HG02642 (cell line): Measurements from ENCODE around the gene PPP2R2C.

Experiments
- ATAC-seq: cut with Tn5 transposase; IDR thresholded peaks from one replicate; pipeline ENCODE4 v1.9.1; 2021; ENCODE audit warnings: mild to moderate bottlenecking; ENCODE audit not compliant: unreplicated experiment, poor library complexity

The PPP2R2C gene

DNA sequence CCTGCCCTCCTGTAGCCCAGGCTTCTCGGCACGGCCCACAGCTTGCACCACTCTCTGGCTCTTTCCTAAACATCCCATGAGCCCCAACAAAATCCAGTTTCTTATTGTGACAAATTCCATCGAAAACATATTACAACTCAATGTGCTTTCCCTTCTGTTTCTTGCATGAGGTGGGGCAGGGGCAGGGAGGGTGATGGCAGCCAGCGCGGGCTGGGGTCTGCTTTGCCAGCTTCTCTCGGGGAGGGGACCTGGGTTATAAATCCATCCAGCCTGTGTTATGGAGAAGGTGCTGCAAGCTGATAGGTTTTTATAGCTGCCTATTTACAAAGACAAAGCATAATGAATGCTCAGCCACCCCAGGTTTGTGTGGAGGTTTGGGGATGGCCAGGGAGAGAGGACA is 21.1 kb downstream of the PPP2R2C start:
- ATAC-seq = no peak

DNA sequence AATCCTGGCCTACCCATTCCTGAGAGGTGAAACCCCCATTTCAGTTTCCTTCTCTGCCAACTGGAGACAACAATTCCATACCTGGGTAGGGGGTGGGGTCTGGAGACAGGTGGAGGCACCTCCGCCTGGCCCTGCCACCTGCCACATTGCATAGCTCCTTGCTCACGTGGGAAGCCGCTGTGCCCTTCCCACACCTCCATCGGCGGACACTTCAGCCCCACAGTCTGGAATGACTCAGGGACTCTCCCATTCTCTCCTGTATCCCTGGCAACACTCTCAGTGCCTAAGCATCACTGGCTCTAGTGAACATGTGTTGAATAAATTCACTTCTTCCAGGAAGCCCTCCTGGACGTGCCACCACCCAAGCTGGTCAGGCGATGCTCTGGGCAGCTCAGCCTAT is 21.7 kb downstream of the PPP2R2C start:
- no peak for ATAC-seq

GRCh38 chr4:6449746-6450369 is 22.6 kb downstream of the PPP2R2C start:
- ATAC-seq = no peak

DNA sequence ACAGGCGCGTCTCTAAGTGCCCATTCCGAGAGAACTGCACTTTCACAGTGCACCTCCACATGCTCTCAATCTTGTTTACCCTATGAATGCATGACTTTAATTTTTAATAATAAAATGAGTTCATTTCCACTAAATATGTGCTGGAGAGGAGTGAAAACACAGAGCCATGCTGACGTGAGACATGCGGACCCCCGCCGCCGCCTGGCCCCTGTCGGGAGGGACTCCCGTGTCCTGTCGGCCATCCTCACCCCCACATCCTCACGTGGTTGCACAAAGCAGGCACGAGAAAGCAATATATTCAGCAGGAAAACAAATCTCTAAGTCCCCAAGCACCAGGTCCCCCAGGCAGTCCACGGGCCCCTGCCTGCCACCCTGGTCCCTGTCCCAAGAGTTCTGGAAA is 23.1 kb downstream of the PPP2R2C start:
- ATAC-seq = no peak

GRCh38 chr4:6448476-6449170 is 23.8 kb downstream of the PPP2R2C start:
- no peak for ATAC-seq

DNA sequence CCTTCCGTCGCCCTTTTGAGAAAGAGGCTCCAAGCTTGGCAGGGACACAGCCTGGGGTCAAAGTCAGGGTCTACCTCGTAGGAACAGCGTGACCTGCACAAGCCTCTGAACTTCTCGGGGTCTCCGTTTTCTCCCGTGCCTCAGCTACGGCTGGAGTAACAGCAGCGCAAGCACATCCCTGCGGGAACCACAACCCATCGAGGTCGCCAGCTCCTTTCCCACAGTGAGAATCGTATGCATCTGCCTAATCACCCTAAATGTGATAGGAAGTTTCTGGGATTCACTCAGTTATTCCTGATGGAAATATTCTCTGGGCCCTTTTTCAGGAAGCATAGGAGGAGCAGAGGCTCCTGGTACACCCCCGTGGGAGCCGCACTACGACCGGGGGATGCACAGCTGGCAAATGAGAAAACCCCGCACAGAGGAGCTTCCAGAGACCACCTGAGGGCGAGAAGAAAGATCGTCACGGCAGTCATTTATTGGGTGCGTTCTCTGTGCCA is 24.7 kb downstream of the PPP2R2C start:
- no peak for ATAC-seq

DNA sequence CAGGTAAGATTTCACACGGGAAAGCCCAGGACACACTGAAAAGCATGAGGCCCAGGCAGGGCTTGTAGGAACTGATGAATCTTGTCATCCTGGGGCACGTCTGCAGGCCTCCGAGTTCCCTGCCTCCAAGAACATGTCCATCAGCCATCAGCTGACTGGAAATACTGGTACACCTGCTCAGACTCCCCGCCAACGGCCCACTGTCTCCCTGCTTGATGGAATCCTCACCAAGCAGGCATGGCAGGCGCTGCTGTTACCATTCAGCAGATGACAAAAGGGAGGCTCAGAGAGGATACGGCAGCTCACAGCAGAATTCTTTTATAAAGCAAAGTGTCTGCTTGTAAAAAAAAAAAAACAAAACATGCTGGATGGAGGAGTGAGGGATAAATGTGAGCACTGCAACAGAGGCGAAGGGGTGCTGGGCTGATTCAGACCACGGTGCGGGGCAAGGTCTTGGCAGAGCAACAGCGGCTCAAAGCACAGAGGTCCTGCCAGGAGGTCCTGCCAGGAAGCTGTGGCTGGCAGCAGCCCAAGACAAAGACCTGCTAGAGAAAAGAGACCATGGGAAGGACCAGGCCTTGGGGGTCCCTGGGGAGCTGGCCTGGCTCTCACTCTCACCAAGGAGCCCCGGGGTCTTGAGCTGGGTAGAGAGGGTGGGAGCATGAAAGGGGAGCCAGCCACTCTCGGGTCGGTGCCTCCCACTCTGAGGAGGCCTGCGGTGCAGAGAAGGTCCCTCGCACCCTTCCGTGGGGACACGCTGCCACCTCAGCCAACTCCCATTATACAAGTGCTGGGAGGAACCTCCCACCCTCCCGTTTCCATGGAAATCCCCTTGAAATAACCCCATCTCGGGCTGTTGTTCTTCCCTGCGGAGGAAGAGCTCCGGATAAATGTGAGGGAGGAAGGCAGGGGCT is 25.6 kb downstream of the PPP2R2C start:
- ATAC-seq = no peak

- ATAC-seq = no peak
Measured at GRCh38 chr4:6446130-6446482, 26.3 kb downstream of the PPP2R2C start.

- ATAC-seq = no peak
Measured at GRCh38 chr4:6445403-6446129, 26.8 kb downstream of the PPP2R2C start.

GRCh38 chr4:6444582-6444981 is 27.8 kb downstream of the PPP2R2C start:
- ATAC-seq = no peak

GRCh38 chr4:6443035-6444023 is 29.1 kb downstream of the PPP2R2C start:
- no peak for ATAC-seq

GRCh38 chr4:6442555-6442954 is 29.9 kb downstream of the PPP2R2C start:
- ATAC-seq = no peak

DNA sequence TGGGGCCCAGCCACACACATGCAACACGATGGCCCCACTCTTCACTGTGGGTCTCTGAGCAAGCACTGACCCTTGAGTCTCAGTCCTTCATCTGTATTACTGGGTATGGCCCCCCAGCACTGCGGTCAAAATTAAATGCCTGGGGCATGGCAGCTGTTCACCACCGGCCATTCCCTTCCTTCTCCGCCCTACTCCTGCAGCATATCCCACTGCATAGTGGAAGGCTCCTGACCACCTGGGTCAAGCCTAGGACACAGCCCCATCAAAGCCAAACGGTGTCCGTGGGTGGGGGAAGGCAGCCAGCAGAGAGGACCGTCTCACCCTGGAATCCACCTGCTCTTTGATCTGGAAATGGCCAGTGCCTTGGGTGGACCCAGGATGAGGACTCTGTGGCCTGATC is 30.7 kb downstream of the PPP2R2C start:
- ATAC-seq = no peak

DNA sequence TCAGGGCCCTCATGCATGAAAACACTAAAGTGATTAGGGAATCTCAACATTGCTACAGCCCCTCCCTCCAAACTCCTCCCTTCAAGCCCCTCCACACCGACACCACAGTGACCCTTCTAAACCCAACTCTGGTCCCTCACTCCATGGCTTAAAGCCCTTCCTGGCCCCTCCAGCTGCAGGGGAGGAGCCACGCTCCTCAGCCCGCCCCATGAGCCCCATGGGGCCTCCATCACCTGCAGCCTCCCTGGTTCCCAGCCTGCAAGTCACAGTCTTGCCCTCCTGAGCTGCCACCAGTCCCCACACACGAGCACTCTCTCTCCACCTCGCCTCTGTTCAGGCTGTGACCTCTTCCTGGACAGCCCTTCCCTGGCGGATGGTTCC is 31.2 kb downstream of the PPP2R2C start:
- no peak for ATAC-seq

DNA sequence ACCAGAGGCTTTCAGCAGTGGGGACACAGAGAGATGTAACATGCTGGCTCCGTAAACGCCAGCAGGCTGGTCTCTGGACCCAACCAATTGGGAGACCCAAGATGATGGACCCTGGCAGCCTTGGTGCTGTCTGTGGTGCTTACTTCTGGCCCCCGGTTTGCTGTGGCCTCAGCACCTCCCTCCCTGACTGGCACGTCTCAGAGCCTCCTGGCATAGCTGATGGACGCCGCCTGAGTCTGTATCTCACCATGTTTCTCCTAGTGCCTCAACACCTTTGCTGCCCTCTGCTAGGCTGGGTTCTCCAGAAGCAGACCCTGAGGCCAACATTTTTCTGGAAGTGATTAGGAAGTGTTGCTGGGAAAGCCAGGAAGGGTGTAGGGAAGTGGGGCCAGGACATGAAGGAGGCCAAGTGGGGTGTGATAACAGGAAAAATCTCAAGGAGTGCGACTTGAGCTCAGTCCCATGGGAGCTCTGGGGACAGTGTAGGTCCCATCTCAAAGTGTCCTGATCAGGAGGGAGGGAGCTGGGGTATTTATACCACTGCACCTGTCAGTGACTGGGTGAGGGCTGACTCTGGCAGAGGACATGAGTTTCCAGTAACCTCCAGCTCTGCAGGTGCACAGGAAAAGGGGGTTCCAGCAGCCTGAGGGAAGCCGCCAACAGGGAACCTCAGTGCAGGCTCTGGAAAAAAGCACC is 31.8 kb downstream of the PPP2R2C start:
- ATAC-seq = no peak

DNA sequence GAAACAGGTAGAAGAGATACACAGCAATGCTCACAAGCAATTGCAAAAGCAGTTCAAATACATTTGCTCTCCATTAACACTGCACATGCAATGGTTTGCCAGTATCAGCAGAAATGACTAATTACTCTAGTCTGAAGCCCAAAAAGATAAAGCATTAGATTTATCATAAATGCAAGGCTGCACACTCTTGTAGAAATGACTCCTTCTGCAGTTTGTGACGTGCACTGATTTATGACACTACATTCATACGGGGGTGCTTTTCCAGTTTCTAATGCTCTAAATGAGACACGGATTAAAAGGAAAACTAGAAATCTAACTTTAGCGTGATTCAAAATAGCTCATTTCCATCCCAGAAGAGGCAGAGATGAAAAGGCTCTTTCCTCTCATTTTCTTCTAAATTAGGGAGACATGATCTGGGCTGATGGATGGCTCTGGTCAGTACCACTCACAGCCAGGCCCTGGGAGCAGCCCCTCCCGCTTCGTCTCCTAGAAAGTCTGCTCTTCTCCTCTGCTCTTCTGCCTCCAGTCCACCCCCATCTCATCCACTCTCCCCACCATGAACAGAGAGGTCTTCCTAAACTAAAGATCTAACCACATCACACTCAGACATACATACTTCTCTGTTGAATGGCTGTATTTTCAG is 33.2 kb downstream of the PPP2R2C start:
- ATAC-seq = no peak

- no peak for ATAC-seq
Measured at GRCh38 chr4:6437826-6438238, 34.6 kb downstream of the PPP2R2C start.

DNA sequence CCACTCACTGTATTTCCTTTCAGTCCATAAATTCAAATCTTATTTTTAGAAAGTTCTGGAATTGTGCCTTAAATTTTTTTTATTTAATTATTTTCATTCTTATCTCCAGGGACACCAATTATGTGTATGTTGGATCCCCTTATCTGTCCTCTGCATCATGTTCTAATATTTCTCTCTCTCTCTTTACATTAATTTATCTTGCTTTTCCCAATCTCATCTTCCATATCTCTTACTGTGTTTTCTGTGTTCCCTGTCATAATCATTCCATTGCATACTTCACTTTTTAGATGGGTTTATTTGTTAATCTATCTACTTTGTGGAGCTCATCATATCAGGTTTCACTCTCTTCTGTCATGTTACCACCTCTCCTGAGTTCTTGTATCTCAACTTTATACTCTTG is 37.4 kb downstream of the PPP2R2C start:
- no peak for ATAC-seq
